SK-N-SH treated with all-trans-retinoic acid at 6 μM for 48 hours (cell line): ENCODE results near the gene CHST9.

Source experiments
- ARNTL ChIP-seq: fragments of 450-650 bp; formaldehyde crosslinking; IDR thresholded peaks from 2 replicates; pipeline ENCODE4 v1.5.0; 2020; ENCODE audit warnings: low read depth, mild to moderate bottlenecking, moderate library complexity, borderline replicate concordance
- CSDC2 ChIP-seq: fragments of 250-450 bp; sonication (Bioruptor Pico); IDR thresholded peaks from 2 replicates; pipeline ENCODE4 v1.5.0; 2020; ENCODE audit warnings: mild to moderate bottlenecking, moderate library complexity
- TCF4 ChIP-seq: fragments of 250-450 bp; sonication (Bioruptor Pico); IDR thresholded peaks from 2 replicates; pipeline ENCODE4 v1.8.0; 2021; ENCODE audit warnings: mild to moderate bottlenecking, moderate library complexity, borderline replicate concordance
- ZFP30 ChIP-seq: fragments of 450-650 bp; formaldehyde crosslinking; IDR thresholded peaks from 2 replicates; pipeline ENCODE4 v1.5.0; 2022; ENCODE audit warnings: mild to moderate bottlenecking, moderate library complexity
- ZNF8 ChIP-seq: fragments of 450-650 bp; formaldehyde crosslinking; IDR thresholded peaks from 2 replicates; pipeline ENCODE4 v1.5.0; 2020; ENCODE audit warnings: mild to moderate bottlenecking, moderate library complexity
- TF ChIP-seq, protein P1 (sequence below): fragments of 250-450 bp; sonication (Bioruptor Pico); IDR thresholded peaks from 2 replicates; pipeline ENCODE4 v1.8.0; 2020; ENCODE audit warnings: mild to moderate bottlenecking, moderate library complexity, borderline replicate concordance
- TF ChIP-seq, protein P2 (sequence below): fragments of 250-450 bp; sonication (Bioruptor Pico); IDR thresholded peaks from 2 replicates; pipeline ENCODE4 v1.5.1; 2020; ENCODE audit warnings: low read depth, mild to moderate bottlenecking, moderate library complexity

DNA sequence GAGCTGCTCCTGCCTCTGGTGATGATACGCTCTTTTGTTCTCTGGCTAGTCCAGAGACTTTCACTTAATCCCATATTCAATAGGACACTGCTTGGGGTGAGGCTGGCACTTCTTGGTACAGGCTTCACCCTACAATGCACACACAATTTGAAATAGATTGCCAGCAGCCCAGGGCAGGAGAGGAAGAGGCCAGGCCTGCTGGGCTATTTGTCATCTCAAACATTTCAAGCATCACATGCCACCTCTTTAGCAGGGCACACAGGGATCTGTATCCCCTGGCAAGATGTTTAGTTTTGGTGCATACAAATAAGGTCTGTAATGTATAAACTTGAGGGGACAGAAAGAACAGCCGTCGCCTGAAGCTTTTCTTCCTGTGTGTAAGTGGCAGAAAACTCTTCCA, 120.4 kb downstream of the CHST9 start:
- TF ChIP-seq ZNF8 (no peak), TCF4 (CRISPR knock-in tag) (no peak), ARNTL (no peak), CSDC2 (CRISPR knock-in tag) (no peak), ZFP30 (CRISPR knock-in tag) (no peak)
- TF ChIP-seq, protein P1, sequence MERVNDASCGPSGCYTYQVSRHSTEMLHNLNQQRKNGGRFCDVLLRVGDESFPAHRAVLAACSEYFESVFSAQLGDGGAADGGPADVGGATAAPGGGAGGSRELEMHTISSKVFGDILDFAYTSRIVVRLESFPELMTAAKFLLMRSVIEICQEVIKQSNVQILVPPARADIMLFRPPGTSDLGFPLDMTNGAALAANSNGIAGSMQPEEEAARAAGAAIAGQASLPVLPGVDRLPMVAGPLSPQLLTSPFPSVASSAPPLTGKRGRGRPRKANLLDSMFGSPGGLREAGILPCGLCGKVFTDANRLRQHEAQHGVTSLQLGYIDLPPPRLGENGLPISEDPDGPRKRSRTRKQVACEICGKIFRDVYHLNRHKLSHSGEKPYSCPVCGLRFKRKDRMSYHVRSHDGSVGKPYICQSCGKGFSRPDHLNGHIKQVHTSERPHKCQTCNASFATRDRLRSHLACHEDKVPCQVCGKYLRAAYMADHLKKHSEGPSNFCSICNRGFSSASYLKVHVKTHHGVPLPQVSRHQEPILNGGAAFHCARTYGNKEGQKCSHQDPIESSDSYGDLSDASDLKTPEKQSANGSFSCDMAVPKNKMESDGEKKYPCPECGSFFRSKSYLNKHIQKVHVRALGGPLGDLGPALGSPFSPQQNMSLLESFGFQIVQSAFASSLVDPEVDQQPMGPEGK (CRISPR knock-in tag), result no peak
- TF ChIP-seq, protein P2, sequence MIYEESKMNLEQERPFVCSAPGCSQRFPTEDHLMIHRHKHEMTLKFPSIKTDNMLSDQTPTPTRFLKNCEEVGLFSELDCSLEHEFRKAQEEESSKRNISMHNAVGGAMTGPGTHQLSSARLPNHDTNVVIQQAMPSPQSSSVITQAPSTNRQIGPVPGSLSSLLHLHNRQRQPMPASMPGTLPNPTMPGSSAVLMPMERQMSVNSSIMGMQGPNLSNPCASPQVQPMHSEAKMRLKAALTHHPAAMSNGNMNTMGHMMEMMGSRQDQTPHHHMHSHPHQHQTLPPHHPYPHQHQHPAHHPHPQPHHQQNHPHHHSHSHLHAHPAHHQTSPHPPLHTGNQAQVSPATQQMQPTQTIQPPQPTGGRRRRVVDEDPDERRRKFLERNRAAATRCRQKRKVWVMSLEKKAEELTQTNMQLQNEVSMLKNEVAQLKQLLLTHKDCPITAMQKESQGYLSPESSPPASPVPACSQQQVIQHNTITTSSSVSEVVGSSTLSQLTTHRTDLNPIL (CRISPR knock-in tag), result no peak
